Cardiac muscle cell (in vitro differentiated cells and primary cell): ENCODE measurements around the gene ANKRD33B. TPM values are rescaled to one million over a fixed set of nuclear protein-coding genes. Genes with fewer than 3 reads are reported as not detected.
A peak's percentile ranks its signal among the peaks of the same experiment; 100 is the strongest.

Source experiments
- DNase-seq, 2 donors: peaks; one replicate each; pipeline versions ENCODE4 v3.0.0 to v3.0.0-alpha.2; 2010 to 2017; ENCODE audit warnings: low read depth in 1 of 2, low spot score in 1 of 2
- H3K27ac ChIP-seq: fragments of 200-600 bp; sonication (generic); 2 replicates; pipeline ENCODE4 v1.5.1; 2016
- H3K27me3 ChIP-seq: fragments of 200-600 bp; sonication (generic); 2 replicates; pipeline ENCODE4 v1.6.0; 2016; ENCODE audit warnings: control low read depth
- H3K36me3 ChIP-seq: fragments of 200-600 bp; sonication (generic); 2 replicates; pipeline ENCODE4 v1.5.1; 2016; ENCODE audit warnings: control low read depth
- H3K4me1 ChIP-seq: fragments of 200-600 bp; sonication (generic); 2 replicates; pipeline ENCODE4 v1.8.1; 2017; ENCODE audit warnings: low read depth, mild to moderate bottlenecking, mixed run types
- H3K4me3 ChIP-seq: fragments of 200-600 bp; sonication (generic); 2 replicates; pipeline ENCODE4 v1.5.1; 2016; ENCODE audit warnings: mild to moderate bottlenecking
- H3K9me3 ChIP-seq: fragments of 200-600 bp; sonication (generic); 2 replicates; pipeline ENCODE4 v1.5.1; 2017; ENCODE audit warnings: low read depth, mild to moderate bottlenecking, control low read depth
- polyA plus RNA-seq: library from polyadenylated mRNA; unstranded; fragments of >200 nt; fragmentation: Nextera tagmentation; extraction: Ambion mirVana; gene quantifications from 2 replicates; pipeline ENCODE4 v1.2.1, GENCODE V29; 2016
- total RNA-seq: library from RNA; depleted of rRNA; stranded (reverse); fragments of >200 nt; gene quantifications from 2 replicates; pipeline ENCODE4 v1.2.3, GENCODE V29; 2016
- TF ChIP-seq, protein P1 (sequence below): IDR thresholded peaks from 2 replicates; pipeline ENCODE4 v1.5.1; 2012; ENCODE audit warnings: low read depth, mild to moderate bottlenecking, low read length

ANKRD33B gene
- total and polyA plus RNA-seq, 2 experiments from 2014 or later: 5.7 to 14.8 TPM

DNA sequence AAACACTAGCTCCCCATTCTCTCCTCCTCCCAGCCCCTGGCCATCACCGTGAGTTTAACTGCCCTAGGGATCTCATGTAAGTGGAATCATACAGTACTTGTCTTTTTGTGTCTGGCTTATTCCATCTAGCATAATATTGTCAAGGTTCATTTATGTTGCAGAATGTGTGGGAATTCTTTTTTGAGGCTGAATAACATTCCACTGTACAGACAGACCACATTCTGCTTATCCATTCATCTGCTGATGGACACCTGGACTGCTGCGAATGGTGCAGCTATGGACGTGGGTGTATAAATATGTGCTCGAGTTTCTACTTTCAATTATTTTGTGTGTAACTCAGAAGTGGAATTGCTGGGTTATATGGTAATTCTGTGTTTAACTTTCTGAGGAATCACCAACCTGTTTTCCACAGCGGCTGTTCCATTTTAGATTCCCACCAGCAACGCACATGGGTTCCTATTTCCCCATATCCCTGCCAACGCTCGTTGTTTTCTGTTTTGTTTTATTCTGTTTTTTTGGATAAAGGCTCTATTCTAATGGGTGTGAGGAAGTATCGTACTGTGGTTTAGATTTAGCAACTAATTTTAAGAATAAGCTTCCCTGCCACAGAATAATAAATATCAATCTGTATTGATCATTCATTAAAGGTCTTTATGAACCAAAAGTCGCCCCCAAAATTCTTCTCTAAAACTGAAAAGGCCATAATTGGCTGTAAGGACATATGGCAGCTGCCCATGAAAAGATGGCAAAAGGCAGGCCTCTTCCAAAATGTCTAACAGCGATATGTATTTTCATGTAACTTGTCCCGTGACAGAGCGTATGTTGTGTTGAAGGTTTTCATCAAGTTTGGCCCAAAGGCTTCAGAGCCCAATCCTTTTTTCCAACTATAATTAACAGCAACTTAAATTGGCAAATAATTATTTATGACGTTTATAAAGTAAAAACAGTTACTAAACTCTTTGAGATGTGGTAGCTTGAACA is 126.9 kb downstream of the ANKRD33B start:
- Histone ChIP-seq H3K4me3 (no peak overlapping the region), H3K9me3 (no peaks in the 10 kb centered on the region), H3K36me3 (no peaks in the 10 kb centered on the region), H3K27me3 (no peaks in the 10 kb centered on the region), H3K4me1 (no peaks in the 10 kb centered on the region), H3K27ac (no peak overlapping the region)
- no peak for DNase-seq
- TF ChIP-seq, protein P1, sequence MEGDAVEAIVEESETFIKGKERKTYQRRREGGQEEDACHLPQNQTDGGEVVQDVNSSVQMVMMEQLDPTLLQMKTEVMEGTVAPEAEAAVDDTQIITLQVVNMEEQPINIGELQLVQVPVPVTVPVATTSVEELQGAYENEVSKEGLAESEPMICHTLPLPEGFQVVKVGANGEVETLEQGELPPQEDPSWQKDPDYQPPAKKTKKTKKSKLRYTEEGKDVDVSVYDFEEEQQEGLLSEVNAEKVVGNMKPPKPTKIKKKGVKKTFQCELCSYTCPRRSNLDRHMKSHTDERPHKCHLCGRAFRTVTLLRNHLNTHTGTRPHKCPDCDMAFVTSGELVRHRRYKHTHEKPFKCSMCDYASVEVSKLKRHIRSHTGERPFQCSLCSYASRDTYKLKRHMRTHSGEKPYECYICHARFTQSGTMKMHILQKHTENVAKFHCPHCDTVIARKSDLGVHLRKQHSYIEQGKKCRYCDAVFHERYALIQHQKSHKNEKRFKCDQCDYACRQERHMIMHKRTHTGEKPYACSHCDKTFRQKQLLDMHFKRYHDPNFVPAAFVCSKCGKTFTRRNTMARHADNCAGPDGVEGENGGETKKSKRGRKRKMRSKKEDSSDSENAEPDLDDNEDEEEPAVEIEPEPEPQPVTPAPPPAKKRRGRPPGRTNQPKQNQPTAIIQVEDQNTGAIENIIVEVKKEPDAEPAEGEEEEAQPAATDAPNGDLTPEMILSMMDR: no peak

DNA sequence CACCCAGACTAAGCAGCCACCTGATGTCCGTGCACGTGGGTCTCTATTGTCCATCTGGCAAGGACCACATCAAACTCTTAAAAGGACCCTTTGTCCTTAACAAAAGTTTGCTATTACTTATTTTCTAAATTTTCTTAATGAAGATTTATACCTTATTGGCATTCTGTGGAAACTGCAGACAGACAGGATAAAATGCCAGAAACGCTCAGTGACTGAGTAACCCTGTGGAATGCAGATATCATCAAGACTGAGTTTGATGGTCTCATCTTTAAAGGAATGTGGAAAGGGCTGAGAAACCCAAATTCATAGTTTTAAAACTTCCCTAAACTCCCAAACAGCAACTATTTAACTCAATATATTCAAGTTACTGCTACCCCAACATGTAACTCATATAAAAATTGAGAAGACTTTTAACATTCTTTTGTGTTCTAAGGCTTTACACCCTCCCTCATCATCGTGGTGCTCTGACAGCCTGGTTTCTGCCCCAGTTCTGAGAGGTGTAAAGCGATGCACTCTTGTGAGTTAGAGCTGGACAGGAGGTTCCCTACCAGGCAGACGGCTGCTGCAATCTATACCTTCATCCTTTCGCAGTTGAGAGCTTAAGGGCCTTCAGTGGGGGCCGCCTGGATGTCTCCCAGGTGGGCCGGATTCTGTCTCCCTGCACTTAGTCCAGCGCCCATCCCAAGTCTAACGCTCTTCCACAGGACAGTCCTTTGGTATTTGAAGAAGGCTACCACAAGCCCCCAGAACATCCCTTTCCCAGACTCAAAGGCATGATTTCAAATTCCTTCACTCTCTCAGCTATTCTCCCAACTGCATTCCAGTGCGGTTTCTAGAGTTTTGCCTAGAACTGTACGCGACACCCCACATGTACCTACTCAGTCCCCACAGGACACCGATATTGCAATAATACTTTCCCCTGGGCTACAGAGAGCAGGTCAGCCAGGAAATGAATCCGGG is 128.2 kb downstream of the ANKRD33B start:
- Histone ChIP-seq H3K4me3 (no peak overlapping the region), H3K27ac (no peak overlapping the region), H3K27me3 (no peaks in the 10 kb centered on the region), H3K36me3 (no peaks in the 10 kb centered on the region), H3K9me3 (no peaks in the 10 kb centered on the region), H3K4me1 (no peaks in the 10 kb centered on the region)
- peak in 1 of 2 donors; percentile 41 for DNase-seq
- TF ChIP-seq, protein P1: no peak

DNA sequence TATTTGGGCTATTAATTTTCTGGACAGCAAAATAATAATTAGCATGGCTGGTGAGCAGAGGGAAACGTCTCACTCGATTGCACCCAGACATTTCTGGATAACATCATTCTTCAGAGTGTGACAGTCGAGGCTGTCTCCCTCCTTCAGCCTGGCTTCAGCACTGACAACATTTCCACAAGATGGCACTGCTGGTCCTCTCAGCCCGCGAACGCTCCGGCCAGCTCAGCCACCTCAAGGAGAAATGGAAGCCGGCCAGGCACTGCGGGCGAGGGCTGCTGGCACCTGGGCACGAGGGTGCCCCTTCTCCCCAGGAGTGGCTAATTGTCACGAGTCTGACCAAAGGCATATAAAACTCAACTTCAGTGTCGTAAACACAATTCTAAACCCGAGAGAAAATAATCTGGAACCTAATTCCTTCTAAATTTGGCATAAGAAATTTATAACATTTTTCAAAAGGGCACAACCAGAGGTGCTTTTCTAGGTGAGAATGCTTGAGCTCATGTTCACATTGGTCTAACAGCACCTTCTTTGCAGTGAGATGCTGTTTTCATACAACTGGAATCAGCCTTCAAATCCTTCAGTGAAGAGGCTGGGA is 131.3 kb downstream of the ANKRD33B start:
- H3K9me3 ChIP-seq: no peaks in the 10 kb centered on the region
- H3K27me3 ChIP-seq: no peaks in the 10 kb centered on the region
- H3K4me3 ChIP-seq: no peak overlapping the region
- no peak overlapping the region for H3K27ac ChIP-seq
- peak; percentile 74 to 79 for DNase-seq
- no peaks in the 10 kb centered on the region for H3K36me3 ChIP-seq
- no peaks in the 10 kb centered on the region for H3K4me1 ChIP-seq
- TF ChIP-seq, protein P1: peak; percentile 75

DNA sequence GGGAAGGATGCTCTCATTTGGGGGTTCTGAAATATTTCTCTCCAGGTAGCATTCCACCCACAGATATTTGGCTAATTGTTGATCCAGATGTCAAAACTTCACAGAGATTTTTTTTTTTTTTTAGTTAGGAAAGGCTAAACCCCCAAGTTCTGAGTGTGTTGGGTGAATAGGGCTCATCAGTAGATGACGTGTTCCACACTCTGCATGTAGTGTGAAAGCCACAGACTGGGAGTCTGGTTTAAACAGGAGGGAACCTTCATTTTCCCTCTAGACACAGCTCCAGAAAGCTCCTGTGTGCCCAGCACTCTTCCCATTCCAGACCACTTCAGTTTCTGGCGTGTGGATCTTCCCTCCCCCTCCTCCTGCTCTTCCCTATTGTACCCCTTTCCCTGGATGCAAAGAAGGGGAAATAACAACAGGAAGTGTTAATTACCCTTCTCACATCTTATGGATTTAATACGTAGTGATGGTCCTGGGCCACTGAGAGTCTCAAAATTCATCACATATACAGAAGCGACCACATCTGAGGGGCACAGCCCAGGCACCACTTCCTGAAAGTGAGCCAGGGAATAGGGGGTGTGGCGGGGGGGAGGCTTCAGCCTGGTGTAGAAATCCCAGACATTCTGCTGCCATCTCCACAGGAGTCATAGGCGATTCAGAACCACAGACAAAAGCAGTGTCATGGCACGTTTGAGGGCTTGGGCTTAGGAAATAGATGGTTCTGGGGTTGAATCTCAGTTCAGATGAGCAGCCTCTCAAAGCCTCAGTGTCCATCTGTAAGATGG is 132.1 kb downstream of the ANKRD33B start:
- no peaks in the 10 kb centered on the region for H3K4me1 ChIP-seq

More for the DNA sequence above, 132.1 kb downstream of the ANKRD33B start:
- H3K36me3 ChIP-seq: no peaks in the 10 kb centered on the region
- H3K9me3 ChIP-seq: no peaks in the 10 kb centered on the region
- H3K27me3 ChIP-seq: no peaks in the 10 kb centered on the region
- TF ChIP-seq, protein P1: no peak
- no peak for DNase-seq
- no peak overlapping the region for H3K27ac ChIP-seq
- H3K4me3 ChIP-seq: no peak overlapping the region
